ENCODE results near the gene DLG4.

DNA sequence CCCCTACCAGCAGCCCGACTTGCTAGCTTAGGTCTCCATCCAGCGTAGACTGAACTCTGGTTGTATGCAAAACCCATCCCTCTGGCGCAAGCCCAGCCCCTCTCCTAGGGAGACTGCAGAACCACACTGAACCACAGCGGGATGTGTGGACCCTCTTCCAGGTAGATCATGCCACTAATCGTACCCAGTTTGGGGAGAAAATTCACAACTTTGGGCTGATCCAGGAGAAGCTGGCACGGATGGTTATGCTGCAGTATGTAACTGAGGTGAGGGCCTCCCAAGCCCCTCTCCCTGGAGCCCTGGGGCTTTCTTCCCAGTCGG, 3.3 kb upstream of the DLG4 start:
- no peak for TF ChIP-seq CTCF (IDR thresholded peaks at IDR 0.05 in 8 of 11, conservative IDR thresholded peaks at IDR 0.05 in 3 of 11)
- no peak for TF ChIP-seq POLR2A (IDR thresholded peaks at IDR 0.05)
- TF ChIP-seq POLR2AphosphoS5 (IDR thresholded peaks at IDR 0.05), result peak in 1 of 3 donors; percentile 16
